SK-N-SH (cell line): ENCODE results near the gene TNFAIP1. TPM values are rescaled to one million over a fixed set of nuclear protein-coding genes. Genes with fewer than 3 reads are reported as not detected.

ENCODE experiments used
- CTCF ChIA-PET: fragments of 300-600, 350-600 bp; formaldehyde crosslinking; extraction: SDS; loops from one replicate; lab custom pipeline; 2021; lab: Yijun Ruan, JAX
- POLR2A ChIA-PET: fragments of 350-600 bp; sonication (Branson Sonifier 250); formaldehyde crosslinking; extraction: SDS; loops from one replicate; lab custom pipeline; 2020; ENCODE audit warnings: antibody characterized with exemption, inconsistent platforms; lab: Yijun Ruan, JAX
- DNase-seq: peaks from one replicate; pipeline ENCODE4 v3.0.0; 2012
- H2AFZ ChIP-seq: fragments of 200-600 bp; sonication (generic); 2 replicates; pipeline ENCODE4 v1.8.1; 2016; ENCODE audit warnings: antibody characterized with exemption, mild to moderate bottlenecking, low read depth
- H3F3A ChIP-seq: fragments of 200-600 bp; sonication (generic); replicated peaks from 2 replicates; pipeline ENCODE3; 2016; ENCODE audit warnings: antibody characterized with exemption, mild to moderate bottlenecking; ENCODE audit not compliant: insufficient read depth
- H3K27ac ChIP-seq, 2 experiments: fragments of 200-500 bp in 1 of 2; fragments of 200-600 bp in 1 of 2; sonication (Bioruptor generic) in 1 of 2; sonication (generic), shearing (Covaris generic) in 1 of 2; 2 replicates each; pipeline versions ENCODE4 v1.5.1 to v1.6.1; 2014 to 2016; ENCODE audit warnings: low read depth in 2 of 2, inconsistent platforms in 1 of 2, low read length in 1 of 2, mild to moderate bottlenecking in 1 of 2, mixed read lengths in 1 of 2
- H3K27me3 ChIP-seq: fragments of 200-600 bp; sonication (generic), shearing (Covaris generic); 2 replicates; pipeline ENCODE4 v1.6.1; 2016; ENCODE audit warnings: mixed run types; ENCODE audit not compliant: insufficient read depth
- H3K36me3 ChIP-seq, 2 experiments: fragments of 200-500 bp in 1 of 2; fragments of 200-600 bp in 1 of 2; sonication (Bioruptor generic) in 1 of 2; sonication (generic) in 1 of 2; replicated peaks in 1 of 2; 2 replicates each; pipeline versions ENCODE3 to v1.5.1; 2014 to 2016; ENCODE audit warnings: low read length in 1 of 2, mild to moderate bottlenecking in 1 of 2; ENCODE audit not compliant: insufficient read depth in 2 of 2, control insufficient read depth in 1 of 2
- H3K4me1 ChIP-seq, 2 experiments: fragments of 200-500 bp in 1 of 2; fragments of 200-600 bp in 1 of 2; sonication (Bioruptor generic) in 1 of 2; sonication (generic), shearing (Covaris generic) in 1 of 2; 2 replicates each; pipeline versions ENCODE4 v1.5.1 to v1.6.1; 2014 to 2016; ENCODE audit warnings: low read depth in 1 of 2, low read length in 1 of 2, mixed run types in 1 of 2; ENCODE audit not compliant: insufficient read depth in 2 of 2, control insufficient read depth in 1 of 2
- H3K4me2 ChIP-seq: fragments of 200-600 bp; sonication (generic), shearing (Covaris generic); 2 replicates; pipeline ENCODE4 v1.6.1; 2017; ENCODE audit warnings: mixed run types
- H3K4me3 ChIP-seq, 2 experiments: fragments of 200-500 bp in 1 of 2; fragments of 200-600 bp in 1 of 2; sonication (Bioruptor generic) in 1 of 2; sonication (generic), shearing (Covaris generic) in 1 of 2; 2 replicates each; pipeline versions ENCODE4 v1.5.1 to v1.8.1; 2014 to 2016; ENCODE audit warnings: low read depth in 2 of 2, inconsistent platforms in 1 of 2, low read length in 1 of 2, mild to moderate bottlenecking in 1 of 2, mixed read lengths in 1 of 2, moderate library complexity in 1 of 2
- H3K79me2 ChIP-seq: fragments of 200-600 bp; sonication (generic); 2 replicates; pipeline ENCODE4 v1.8.1; 2017; ENCODE audit warnings: mild to moderate bottlenecking; ENCODE audit not compliant: insufficient read depth
- H3K9ac ChIP-seq: fragments of 200-600 bp; sonication (generic); 2 replicates; pipeline ENCODE4 v1.6.1; 2017; ENCODE audit warnings: mixed run types
- H3K9me2 ChIP-seq: fragments of 200-600 bp; sonication (generic); 2 replicates; pipeline ENCODE4 v1.6.1; 2017; ENCODE audit warnings: mixed run types
- H3K9me3 ChIP-seq: fragments of 200-600 bp; sonication (generic); 2 replicates; pipeline ENCODE4 v1.6.1; 2017; ENCODE audit warnings: mixed run types, mild to moderate bottlenecking, moderate library complexity
- H4K20me1 ChIP-seq: fragments of 200-600 bp; sonication (generic); 2 replicates; pipeline ENCODE4 v1.6.1; 2017; ENCODE audit warnings: mild to moderate bottlenecking, mixed run types; ENCODE audit not compliant: insufficient read depth
- ELF1 ChIP-seq: IDR thresholded peaks from 2 replicates; pipeline ENCODE4 v1.4.0; 2012
- EZH2phosphoT487 ChIP-seq: fragments of 200-600 bp; sonication (generic); IDR thresholded peaks from 2 replicates; pipeline ENCODE4 v1.6.1; 2017; ENCODE audit warnings: low read depth, mixed run types, mild to moderate bottlenecking, antibody characterized with exemption, moderate library complexity, borderline replicate concordance
- FOSL2 ChIP-seq: IDR thresholded peaks from 2 replicates; pipeline ENCODE4 v1.4.0; 2012; ENCODE audit warnings: low read depth, mild to moderate bottlenecking, moderate library complexity, borderline replicate concordance
- FOXJ3 ChIP-seq: sonication (generic); formaldehyde crosslinking; IDR thresholded peaks from 2 replicates; pipeline ENCODE4 v1.5.1; 2020; ENCODE audit warnings: mild to moderate bottlenecking, missing genetic modification reagents
- FOXM1 ChIP-seq: IDR thresholded peaks from 2 replicates; pipeline ENCODE4 v1.4.0; 2012; ENCODE audit warnings: low read depth, mild to moderate bottlenecking
- GABPA ChIP-seq: IDR thresholded peaks from 2 replicates; pipeline ENCODE4 v1.4.0; 2012; ENCODE audit warnings: low read depth, mild to moderate bottlenecking
- MAX ChIP-seq: IDR thresholded peaks from 2 replicates; pipeline ENCODE4 v1.4.0; 2012; ENCODE audit warnings: low read depth
- NFIC ChIP-seq: IDR thresholded peaks from 2 replicates; pipeline ENCODE4 v1.4.0; 2012; ENCODE audit warnings: borderline replicate concordance
- RAD21 ChIP-seq: IDR thresholded peaks from 2 replicates; pipeline ENCODE4 v1.6.1; 2012; ENCODE audit warnings: mild to moderate bottlenecking, low read length
- RCOR1 ChIP-seq: fragments of 150-350 bp; IDR thresholded peaks from 2 replicates; pipeline ENCODE4 v1.6.1; 2017; ENCODE audit warnings: antibody characterized with exemption, low read length
- SIN3A ChIP-seq: IDR thresholded peaks from 2 replicates; pipeline ENCODE4 v1.6.1; 2012; ENCODE audit warnings: low read depth, mild to moderate bottlenecking, low read length, moderate library complexity, borderline replicate concordance
- TCF12 ChIP-seq: IDR thresholded peaks from 2 replicates; pipeline ENCODE4 v1.4.0; 2012
- USF1 ChIP-seq: IDR thresholded peaks from 2 replicates; pipeline ENCODE4 v1.4.0; 2012; ENCODE audit warnings: low read depth, borderline replicate concordance
- ZBTB33 ChIP-seq: IDR thresholded peaks from 2 replicates; pipeline ENCODE4 v1.4.0; 2012; ENCODE audit warnings: low read depth, borderline replicate concordance
- WGBS: methylation state at CpG from one replicate; pipeline ENCODE4 v1.1.6; 2017; ENCODE audit warnings: low lambda C conversion rate; 5-methylcytosine and 5-hydroxymethylcytosine counted together
- polyA plus RNA-seq, 3 experiments: library from polyadenylated mRNA; depleted of rRNA; stranded (reverse); fragments of >200 nt; gene quantifications; 2 replicates each; pipeline ENCODE4 v1.2.3, GENCODE V29; 2012
- TF ChIP-seq, protein P1 (sequence below): fragments of 200-600 bp; sonication (generic); IDR thresholded peaks from 2 replicates; pipeline ENCODE4 v1.6.1; 2017; ENCODE audit warnings: antibody characterized with exemption, mild to moderate bottlenecking, moderate library complexity
- TF ChIP-seq, protein P2 (sequence below): IDR thresholded peaks from 2 replicates; pipeline ENCODE4 v1.6.1; 2012; ENCODE audit warnings: mild to moderate bottlenecking, low read depth, low read length, moderate library complexity

Gene TNFAIP1
- polyA plus RNA-seq, 1 of the 3 experiments (the other 2 are of a cell fraction): 52.0 TPM

DNA sequence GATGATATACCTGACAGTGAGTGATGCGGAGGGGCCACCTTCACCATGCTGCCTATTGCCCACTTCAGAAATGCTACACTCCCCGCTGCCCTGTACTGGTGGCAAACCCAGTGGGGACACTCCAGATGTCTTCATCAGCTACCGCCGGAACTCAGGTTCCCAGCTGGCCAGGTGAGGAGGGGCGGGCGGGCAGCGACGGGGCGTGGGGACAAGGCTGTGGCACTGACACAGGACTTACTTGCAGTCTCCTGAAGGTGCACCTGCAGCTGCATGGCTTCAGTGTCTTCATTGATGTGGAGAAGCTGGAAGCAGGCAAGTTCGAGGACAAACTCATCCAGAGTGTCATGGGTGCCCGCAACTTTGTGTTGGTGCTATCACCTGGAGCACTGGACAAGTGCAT is 52.5 kb downstream of the TNFAIP1 start:
- CTCF ChIA-PET: no interaction called here
- Histone ChIP-seq H3K36me3 (peaks cover 31 to 43% of the 10 kb centered on the region in 2 experiments), H3K79me2 (0 out of 2 replicates have a peak, but pooled peaks cover 7% of the 10 kb centered on the region), H3K9me3 (no peaks in the 10 kb centered on the region), H4K20me1 (no peaks in the 10 kb centered on the region), H2AFZ (no peak overlapping the region), H3F3A (no peaks in the 10 kb centered on the region), H3K9me2 (no peaks in the 10 kb centered on the region), H3K9ac (no peak overlapping the region), H3K4me2 (no peak overlapping the region), H3K27ac (no peak overlapping the region), H3K4me3 (no peak overlapping the region), H3K4me1 (no peaks in the 10 kb centered on the region), H3K27me3 (no peaks in the 10 kb centered on the region)
- DNase-seq: no peak
- 90% methylated on average over 7 of the region's 11 CpGs for WGBS
- POLR2A ChIA-PET: no interaction called here
- TF ChIP-seq MAX: no peak
- TF ChIP-seq GABPA: no peak
- no peak for TF ChIP-seq RCOR1
- TF ChIP-seq FOXJ3: no peak
- no peak for TF ChIP-seq NFIC
- no peak for TF ChIP-seq ZBTB33
- TF ChIP-seq, protein P1, sequence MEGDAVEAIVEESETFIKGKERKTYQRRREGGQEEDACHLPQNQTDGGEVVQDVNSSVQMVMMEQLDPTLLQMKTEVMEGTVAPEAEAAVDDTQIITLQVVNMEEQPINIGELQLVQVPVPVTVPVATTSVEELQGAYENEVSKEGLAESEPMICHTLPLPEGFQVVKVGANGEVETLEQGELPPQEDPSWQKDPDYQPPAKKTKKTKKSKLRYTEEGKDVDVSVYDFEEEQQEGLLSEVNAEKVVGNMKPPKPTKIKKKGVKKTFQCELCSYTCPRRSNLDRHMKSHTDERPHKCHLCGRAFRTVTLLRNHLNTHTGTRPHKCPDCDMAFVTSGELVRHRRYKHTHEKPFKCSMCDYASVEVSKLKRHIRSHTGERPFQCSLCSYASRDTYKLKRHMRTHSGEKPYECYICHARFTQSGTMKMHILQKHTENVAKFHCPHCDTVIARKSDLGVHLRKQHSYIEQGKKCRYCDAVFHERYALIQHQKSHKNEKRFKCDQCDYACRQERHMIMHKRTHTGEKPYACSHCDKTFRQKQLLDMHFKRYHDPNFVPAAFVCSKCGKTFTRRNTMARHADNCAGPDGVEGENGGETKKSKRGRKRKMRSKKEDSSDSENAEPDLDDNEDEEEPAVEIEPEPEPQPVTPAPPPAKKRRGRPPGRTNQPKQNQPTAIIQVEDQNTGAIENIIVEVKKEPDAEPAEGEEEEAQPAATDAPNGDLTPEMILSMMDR: no peak
- no peak for TF ChIP-seq TCF12
- TF ChIP-seq ELF1: no peak
- no peak for TF ChIP-seq FOXM1
- no peak for TF ChIP-seq RAD21
- TF ChIP-seq, protein P2, sequence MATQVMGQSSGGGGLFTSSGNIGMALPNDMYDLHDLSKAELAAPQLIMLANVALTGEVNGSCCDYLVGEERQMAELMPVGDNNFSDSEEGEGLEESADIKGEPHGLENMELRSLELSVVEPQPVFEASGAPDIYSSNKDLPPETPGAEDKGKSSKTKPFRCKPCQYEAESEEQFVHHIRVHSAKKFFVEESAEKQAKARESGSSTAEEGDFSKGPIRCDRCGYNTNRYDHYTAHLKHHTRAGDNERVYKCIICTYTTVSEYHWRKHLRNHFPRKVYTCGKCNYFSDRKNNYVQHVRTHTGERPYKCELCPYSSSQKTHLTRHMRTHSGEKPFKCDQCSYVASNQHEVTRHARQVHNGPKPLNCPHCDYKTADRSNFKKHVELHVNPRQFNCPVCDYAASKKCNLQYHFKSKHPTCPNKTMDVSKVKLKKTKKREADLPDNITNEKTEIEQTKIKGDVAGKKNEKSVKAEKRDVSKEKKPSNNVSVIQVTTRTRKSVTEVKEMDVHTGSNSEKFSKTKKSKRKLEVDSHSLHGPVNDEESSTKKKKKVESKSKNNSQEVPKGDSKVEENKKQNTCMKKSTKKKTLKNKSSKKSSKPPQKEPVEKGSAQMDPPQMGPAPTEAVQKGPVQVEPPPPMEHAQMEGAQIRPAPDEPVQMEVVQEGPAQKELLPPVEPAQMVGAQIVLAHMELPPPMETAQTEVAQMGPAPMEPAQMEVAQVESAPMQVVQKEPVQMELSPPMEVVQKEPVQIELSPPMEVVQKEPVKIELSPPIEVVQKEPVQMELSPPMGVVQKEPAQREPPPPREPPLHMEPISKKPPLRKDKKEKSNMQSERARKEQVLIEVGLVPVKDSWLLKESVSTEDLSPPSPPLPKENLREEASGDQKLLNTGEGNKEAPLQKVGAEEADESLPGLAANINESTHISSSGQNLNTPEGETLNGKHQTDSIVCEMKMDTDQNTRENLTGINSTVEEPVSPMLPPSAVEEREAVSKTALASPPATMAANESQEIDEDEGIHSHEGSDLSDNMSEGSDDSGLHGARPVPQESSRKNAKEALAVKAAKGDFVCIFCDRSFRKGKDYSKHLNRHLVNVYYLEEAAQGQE: no peak
- no peak for TF ChIP-seq FOSL2
- TF ChIP-seq USF1: no peak
- no peak for TF ChIP-seq SIN3A
- TF ChIP-seq EZH2phosphoT487: no peak
